Activated effector memory CD4-positive, alpha-beta T cell treated with anti-CD3 and anti-CD28 coated beads, Interleukin-2, amount 50 U/mL, for 16 hours (primary cell): ENCODE measurements around the gene RNF19B.
"Not testable (repeated sequence)": the region's sequence is repeated elsewhere in the genome, so short reads cannot be mapped to it uniquely, and the experiment has no call there.

ENCODE experiments used
- DNase-seq: peaks from one replicate; pipeline ENCODE4 v3.0.0-alpha.2; 2020

RNF19B gene

DNA sequence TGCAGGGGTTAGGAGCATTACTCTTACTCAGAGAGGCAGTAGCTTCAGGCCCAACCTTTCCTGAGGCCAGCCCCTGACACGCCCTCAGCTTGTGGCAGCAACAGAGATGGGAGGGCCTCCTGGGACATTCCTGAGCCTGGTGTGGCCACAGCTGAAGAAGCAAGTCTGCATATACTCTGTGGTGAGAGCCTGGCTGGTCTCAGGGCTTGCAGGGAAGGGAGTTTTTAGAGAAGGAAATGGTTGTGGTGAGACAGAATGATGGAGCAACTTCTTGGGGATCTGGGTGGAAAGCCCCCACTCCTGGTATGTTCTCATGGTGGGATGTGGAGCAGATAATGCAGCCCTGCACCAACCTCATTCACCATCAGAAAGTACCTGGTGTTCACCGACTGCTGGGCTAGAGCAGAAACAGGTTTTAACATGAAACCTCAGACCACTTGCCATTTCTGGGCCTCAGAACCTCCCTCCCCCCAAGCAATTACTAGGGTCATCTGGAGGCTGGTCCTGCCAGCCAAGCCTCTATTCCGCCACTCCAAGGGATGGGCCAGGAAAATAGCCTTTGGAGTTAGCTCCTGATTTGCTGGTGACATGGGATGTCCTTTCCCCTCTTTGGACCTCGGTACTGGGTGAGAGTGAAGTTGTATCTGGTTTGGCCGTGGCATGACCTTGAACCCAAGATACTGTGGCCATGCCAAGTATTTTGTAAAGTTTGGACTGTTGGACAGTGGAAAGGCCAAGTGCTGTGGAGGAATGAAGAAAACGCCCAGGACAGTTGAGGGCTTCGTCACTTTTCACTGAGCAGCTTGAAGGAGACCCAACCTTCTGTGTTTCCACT, 28.1 kb upstream of the RNF19B start:
- DNase-seq, result peak; percentile 83

GRCh38 chr1:32991819-32992488, 27.3 kb upstream of the RNF19B start:
- no peak for DNase-seq

DNA sequence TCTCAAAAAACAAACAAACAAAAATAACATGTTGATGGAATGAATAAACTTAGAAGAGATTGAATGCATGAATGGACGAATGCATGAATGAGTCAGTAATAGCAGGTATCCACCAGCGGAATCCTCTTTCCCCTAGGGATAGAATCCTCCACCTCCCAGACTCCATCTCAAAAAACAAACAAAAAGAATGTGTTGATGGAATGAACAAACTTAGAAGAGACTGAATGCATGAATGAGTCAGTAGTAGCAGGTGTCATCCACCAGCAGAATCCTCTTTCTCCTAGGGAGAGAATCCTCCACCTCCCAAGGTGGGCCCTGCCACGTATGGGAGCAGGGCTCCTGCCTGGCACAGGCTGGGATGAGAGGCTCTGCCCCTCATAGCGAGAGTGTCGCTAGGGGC, 26.8 kb upstream of the RNF19B start:
- DNase-seq, result no peak

DNA sequence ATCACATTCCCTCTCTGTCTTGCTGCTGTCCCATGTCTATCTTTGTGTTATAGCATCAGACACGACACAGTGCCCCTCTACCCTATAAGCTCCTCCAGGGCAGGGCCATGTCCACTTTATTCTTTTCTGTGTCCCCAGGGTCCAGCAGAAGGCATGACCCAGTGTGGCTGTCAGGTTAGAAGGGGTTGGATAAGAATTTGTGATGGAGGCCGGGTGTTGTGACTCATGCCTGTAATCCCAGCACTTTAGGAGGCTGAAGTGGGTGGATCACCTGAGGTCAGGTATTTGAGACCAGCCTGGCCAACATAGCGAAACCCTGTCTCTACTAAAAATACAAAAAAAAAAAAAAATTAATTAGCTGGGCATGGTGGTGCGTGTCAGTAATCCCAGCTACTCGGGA, 26.3 kb upstream of the RNF19B start:
- no peak for DNase-seq

GRCh38 chr1:32989160-32990050, 24.8 kb upstream of the RNF19B start:
- DNase-seq, result peak; percentile 77

DNA sequence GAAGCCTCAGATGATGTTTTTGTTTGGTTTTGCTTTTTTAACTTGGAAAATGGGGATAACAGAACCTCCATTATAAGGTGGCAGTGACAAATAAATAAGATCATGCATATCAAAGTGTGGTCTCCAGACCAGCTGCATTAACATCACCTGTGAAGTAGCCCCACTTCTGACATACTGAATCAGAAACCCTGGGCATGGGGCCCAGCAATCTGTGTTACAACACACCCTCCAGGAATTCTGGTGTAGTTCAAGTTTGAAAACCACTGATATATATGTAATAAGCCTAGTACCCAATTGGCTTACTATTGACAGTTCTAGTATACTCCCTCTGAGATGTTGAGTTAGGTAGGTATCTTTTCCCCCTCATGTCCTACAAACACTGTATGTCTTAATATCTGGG, 24.1 kb upstream of the RNF19B start:
- no peak for DNase-seq

- DNase-seq, result no peak
Measured at GRCh38 chr1:32985226-32985625, 20.6 kb upstream of the RNF19B start.

DNA sequence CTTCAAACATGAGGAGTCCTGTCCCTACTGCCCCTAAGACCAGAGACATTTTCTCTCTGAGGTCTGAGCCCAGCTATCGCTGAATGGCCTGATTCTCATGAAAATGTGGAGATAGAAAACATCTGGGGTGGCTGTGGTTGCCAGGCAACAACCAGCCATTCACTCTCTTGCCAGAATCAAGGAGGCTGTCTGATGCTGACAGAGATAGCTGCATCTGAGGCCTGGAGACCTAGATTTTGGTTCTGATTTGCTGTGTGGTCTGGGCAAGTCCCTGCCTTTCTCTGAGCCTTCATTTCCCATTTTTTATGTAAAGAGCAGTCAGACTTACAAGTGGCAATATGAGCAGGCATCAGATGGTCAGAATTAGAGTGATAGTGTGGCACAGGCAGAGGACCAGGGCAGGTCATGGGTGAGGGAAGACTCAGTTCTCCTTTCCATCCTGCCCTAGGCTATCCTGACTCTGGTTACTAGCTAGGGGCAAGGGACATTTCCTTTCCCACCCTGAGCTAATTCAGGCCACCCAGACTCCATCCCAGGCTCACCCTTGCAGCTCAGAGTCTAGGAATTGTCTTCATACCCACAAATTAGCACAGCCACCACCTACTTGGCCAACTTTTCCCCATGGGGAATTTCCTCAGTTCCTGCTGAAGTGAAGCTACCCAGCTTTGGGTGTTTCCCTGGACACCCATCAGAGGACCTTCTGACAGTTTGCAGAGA, 20.0 kb upstream of the RNF19B start:
- peak; percentile 78 for DNase-seq

- no peak for DNase-seq
Measured at GRCh38 chr1:32984090-32984454, 19.5 kb upstream of the RNF19B start.

- no peak for DNase-seq
Measured at GRCh38 chr1:32983020-32983419, 18.4 kb upstream of the RNF19B start.

- DNase-seq, result peak; percentile 85
Measured at GRCh38 chr1:32981003-32981901, 16.6 kb upstream of the RNF19B start.

GRCh38 chr1:32980080-32980479, 15.5 kb upstream of the RNF19B start:
- DNase-seq, result no peak

DNA sequence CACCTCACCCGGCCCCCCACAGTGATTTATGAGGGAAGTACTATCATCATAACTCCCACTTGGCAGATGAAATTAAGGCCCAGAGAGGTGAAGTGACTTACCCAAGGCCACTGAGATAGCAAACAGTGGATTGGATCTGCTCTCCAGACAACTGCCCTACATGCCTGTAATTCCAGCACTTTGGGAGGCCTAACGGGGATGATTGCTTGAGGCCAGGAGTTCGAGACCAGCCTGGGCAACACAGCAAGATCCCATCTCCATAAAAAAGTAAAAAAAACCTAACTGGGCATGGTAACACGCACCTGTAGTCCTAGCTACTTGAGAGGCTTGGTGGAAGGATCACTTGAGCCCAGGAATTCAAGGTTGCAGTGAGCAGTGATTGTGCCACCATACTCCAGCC, 14.2 kb upstream of the RNF19B start:
- DNase-seq, result peak; percentile 22

DNA sequence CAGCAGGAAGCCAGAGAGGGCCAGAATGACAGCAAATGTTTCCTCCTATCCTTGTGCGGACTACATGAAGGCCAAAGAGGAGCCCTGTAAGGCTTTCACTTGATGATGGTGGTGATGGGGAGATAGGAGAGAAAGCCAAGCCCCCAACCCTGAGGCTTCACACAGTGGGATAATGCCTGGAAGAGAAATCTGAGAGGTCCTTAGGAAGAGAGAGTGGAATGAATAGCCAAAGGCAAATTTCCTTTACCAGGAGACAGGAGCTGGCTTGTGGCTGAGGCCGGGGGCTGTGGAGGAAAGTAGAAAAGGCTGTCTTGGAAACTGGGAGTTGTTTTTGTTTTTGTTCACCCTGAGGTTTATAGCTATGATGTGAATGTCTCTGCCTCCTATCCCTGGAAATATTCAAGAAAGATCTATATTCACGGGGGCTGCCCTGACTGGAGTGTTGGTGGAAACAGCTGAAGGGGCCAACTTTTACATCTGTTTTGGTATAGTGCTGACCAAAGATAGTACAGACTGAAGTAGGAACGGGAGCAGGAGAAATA, 13.0 kb upstream of the RNF19B start:
- no peak for DNase-seq

GRCh38 chr1:32975055-32975454, 10.4 kb upstream of the RNF19B start:
- DNase-seq, result not testable (repeated sequence)

- DNase-seq, result not testable (repeated sequence)
Measured at GRCh38 chr1:32973458-32973857, 8.8 kb upstream of the RNF19B start.

DNA sequence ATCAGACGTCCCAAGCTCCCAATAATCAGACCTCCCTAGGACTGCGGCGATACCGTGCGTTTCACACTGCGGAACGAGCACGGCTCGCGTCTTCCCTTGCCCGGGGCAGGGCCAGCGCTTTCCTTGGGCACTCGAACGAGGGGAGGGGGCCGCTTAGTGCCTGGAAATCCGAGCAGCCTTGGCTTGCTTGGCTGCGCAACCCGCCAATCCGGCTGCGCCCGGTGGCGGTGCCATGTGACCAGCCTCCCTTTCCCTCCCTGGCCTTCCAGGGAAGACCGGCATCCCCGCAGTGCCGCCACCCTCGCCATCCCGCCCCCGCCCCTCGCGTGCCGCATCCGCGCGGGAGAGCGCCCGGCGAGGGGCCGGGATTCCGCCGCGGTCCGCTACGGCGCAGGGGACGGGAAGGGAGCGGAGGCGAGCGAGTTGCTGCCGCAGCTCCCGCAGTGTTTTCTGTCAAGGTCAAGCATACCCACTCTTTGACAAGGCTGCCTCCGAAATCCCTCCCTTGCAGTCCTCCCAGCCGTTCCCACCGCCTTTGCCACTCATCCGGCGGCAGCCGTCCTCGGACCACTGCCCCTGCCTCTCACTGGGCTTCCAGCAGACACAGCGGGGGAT, 8.3 kb upstream of the RNF19B start:
- DNase-seq, result no peak

DNA sequence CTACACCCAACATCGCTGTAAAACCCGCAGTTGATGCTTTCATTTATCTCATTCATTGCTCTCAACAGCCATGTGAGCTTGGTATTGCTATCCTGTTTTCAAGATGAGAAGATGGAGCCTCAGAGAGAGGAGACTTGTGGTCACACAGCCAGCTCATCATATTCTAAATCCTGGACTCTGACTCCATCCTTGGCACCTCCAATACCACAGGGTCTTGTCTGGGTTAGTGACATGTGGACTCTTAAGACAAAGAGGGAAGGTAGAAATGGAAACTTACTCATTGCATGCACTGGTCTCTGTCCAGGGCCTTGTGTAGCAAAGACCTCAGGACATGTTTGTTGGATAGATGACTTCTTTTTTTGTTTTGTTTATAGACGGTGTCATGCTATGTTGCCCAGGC, 7.0 kb upstream of the RNF19B start:
- DNase-seq, result no peak

GRCh38 chr1:32971156-32971555, 6.5 kb upstream of the RNF19B start:
- DNase-seq, result no peak

- no peak for DNase-seq
Measured at GRCh38 chr1:32969566-32969965, 5.0 kb upstream of the RNF19B start.
